SK-N-SH (cell line): Measurements from ENCODE around the gene CCDC141.

ENCODE experiments used
- EZH2phosphoT487 ChIP-seq: fragments of 200-600 bp; sonication (generic); IDR thresholded peaks from 2 replicates; pipeline ENCODE4 v1.6.1; 2017; ENCODE audit warnings: low read depth, mixed run types, mild to moderate bottlenecking, antibody characterized with exemption, moderate library complexity, borderline replicate concordance
- FOXM1 ChIP-seq: IDR thresholded peaks from 2 replicates; pipeline ENCODE4 v1.4.0; 2012; ENCODE audit warnings: low read depth, mild to moderate bottlenecking
- GABPA ChIP-seq: IDR thresholded peaks from 2 replicates; pipeline ENCODE4 v1.4.0; 2012; ENCODE audit warnings: low read depth, mild to moderate bottlenecking
- JUND ChIP-seq: IDR thresholded peaks from 2 replicates; pipeline ENCODE4 v1.4.0; 2012
- RAD21 ChIP-seq: IDR thresholded peaks from 2 replicates; pipeline ENCODE4 v1.6.1; 2012; ENCODE audit warnings: mild to moderate bottlenecking, low read length
- TAF1 ChIP-seq: IDR thresholded peaks from 2 replicates; pipeline ENCODE4 v1.6.1; 2012; ENCODE audit warnings: low read depth, mild to moderate bottlenecking, low read length, moderate library complexity, borderline replicate concordance
- TF ChIP-seq, protein P1 (sequence below): fragments of 200-600 bp; sonication (generic); IDR thresholded peaks from 2 replicates; pipeline ENCODE4 v1.6.1; 2017; ENCODE audit warnings: antibody characterized with exemption, mild to moderate bottlenecking, moderate library complexity
- TF ChIP-seq, protein P2 (sequence below): IDR thresholded peaks from 2 replicates; pipeline ENCODE4 v1.4.0; 2012; ENCODE audit warnings: low read depth, borderline replicate concordance
- TF ChIP-seq, protein P3 (sequence below): fragments of 150-350 bp; IDR thresholded peaks from 2 replicates; pipeline ENCODE4 v1.6.1; 2016; ENCODE audit warnings: mild to moderate bottlenecking, low read depth, low read length

DNA sequence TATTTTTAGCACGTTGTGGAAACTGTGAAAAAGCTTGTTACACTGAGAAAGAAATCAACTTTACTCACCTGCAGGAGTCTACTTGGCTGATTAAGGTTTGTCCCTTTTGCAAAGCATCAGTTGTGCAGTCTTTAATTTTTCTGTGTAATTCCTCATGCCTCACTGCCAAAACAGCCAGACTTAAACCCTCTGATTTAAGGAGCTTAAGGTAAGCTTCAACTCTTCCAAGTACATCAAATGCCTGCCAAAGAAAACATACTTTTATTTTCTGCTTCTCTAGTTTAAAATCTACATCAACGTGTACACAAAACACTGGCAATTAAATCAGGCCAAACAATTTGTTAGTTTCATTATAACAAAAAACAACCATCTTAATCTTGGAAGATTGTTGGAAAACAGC, 144.7 kb downstream of the CCDC141 start:
- TF ChIP-seq, protein P1, sequence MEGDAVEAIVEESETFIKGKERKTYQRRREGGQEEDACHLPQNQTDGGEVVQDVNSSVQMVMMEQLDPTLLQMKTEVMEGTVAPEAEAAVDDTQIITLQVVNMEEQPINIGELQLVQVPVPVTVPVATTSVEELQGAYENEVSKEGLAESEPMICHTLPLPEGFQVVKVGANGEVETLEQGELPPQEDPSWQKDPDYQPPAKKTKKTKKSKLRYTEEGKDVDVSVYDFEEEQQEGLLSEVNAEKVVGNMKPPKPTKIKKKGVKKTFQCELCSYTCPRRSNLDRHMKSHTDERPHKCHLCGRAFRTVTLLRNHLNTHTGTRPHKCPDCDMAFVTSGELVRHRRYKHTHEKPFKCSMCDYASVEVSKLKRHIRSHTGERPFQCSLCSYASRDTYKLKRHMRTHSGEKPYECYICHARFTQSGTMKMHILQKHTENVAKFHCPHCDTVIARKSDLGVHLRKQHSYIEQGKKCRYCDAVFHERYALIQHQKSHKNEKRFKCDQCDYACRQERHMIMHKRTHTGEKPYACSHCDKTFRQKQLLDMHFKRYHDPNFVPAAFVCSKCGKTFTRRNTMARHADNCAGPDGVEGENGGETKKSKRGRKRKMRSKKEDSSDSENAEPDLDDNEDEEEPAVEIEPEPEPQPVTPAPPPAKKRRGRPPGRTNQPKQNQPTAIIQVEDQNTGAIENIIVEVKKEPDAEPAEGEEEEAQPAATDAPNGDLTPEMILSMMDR: no peak
- TF ChIP-seq TAF1 (no peak), RAD21 (no peak), FOXM1 (no peak), GABPA (no peak), EZH2phosphoT487 (no peak), JUND (no peak)
- TF ChIP-seq, protein P2, sequence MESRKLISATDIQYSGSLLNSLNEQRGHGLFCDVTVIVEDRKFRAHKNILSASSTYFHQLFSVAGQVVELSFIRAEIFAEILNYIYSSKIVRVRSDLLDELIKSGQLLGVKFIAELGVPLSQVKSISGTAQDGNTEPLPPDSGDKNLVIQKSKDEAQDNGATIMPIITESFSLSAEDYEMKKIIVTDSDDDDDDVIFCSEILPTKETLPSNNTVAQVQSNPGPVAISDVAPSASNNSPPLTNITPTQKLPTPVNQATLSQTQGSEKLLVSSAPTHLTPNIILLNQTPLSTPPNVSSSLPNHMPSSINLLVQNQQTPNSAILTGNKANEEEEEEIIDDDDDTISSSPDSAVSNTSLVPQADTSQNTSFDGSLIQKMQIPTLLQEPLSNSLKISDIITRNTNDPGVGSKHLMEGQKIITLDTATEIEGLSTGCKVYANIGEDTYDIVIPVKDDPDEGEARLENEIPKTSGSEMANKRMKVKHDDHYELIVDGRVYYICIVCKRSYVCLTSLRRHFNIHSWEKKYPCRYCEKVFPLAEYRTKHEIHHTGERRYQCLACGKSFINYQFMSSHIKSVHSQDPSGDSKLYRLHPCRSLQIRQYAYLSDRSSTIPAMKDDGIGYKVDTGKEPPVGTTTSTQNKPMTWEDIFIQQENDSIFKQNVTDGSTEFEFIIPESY: no peak
- TF ChIP-seq, protein P3, sequence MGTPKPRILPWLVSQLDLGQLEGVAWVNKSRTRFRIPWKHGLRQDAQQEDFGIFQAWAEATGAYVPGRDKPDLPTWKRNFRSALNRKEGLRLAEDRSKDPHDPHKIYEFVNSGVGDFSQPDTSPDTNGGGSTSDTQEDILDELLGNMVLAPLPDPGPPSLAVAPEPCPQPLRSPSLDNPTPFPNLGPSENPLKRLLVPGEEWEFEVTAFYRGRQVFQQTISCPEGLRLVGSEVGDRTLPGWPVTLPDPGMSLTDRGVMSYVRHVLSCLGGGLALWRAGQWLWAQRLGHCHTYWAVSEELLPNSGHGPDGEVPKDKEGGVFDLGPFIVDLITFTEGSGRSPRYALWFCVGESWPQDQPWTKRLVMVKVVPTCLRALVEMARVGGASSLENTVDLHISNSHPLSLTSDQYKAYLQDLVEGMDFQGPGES: no peak
